CD4-positive, alpha-beta T cell treated with Interleukin-10 for 1 hour (primary cell): ENCODE data around the gene TRAPPC6A.
A peak's percentile ranks its signal among the peaks of the same experiment; 100 is the strongest.

ENCODE experiments used
- DNase-seq: peaks from one replicate; pipeline ENCODE4 v3.0.0-alpha.2; 2020

TRAPPC6A gene

DNA sequence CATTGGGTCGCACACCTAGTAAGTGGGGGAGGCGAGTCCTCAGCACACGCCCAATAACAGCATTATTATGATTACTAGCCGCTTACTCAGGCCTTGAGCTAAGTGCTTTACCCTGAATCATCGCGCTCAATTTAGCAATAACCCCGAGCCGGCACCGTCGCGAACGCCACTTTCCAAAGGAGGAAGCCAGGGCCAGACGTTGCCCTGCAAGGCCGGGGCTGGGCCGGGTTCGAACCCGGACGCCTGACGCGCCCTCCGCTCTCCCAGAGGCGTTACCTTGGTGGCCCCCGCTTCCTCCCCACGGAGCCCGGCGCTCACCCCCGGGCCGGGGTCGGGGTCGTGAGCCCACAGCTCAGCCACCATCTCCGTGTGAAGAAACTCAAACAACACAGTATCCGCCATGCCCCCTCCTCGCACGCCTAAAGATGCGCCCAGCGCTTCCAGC lies at the start of gene TRAPPC6A:
TSS of gene TRAPPC6A (minus strand) at position 421 of the 445 bp plus-strand sequence. CDS start at position 402, 19 bp downstream.
- no peak for DNase-seq

DNA sequence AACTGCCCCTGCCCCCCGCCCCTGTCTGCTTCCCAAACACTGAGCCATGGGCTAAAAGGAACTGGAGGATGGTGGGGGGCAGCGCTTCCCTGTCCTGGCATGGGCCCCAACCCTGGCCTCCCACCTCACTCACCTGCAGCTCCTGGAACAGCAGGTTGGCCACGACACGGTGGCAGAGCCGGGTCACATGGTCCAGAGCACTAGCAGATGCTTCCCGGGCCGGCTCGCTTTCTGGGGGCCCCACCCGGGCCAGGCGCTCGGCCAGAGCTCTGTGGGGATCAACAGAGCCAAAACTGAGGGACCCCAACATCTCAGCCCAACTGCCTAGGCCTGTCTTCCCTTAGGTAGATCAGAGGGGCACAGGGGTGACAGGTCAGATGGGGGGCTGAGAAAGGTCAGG lies 46.6 kb upstream of the TRAPPC6A start:
- DNase-seq, result no peak

- DNase-seq, result no peak
These were observed 45.8 kb upstream of the TRAPPC6A start for GRCh38 chr19:45223879-45224278.

DNA sequence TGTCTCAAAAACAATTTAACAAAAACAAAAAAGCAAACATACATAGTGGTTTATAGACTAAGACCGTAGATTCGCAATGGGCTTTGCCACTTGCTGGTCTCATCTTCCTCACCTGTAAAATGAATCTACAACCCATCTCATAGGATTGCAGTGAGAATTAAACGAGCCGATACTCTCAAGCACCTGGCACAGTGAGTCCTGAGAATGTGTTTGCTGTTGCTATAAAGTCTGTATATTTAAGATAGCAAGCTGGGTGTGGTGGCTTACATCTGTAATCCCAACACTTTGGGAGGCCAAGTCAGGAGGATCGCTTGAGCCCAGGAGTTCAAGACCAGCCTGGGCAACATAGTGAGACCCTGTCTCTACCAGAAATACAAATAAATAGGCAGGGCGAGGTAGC lies 44.7 kb upstream of the TRAPPC6A start:
- DNase-seq, result no peak

- no peak for DNase-seq
These were observed 41.1 kb upstream of the TRAPPC6A start for GRCh38 chr19:45218911-45219743.

DNA sequence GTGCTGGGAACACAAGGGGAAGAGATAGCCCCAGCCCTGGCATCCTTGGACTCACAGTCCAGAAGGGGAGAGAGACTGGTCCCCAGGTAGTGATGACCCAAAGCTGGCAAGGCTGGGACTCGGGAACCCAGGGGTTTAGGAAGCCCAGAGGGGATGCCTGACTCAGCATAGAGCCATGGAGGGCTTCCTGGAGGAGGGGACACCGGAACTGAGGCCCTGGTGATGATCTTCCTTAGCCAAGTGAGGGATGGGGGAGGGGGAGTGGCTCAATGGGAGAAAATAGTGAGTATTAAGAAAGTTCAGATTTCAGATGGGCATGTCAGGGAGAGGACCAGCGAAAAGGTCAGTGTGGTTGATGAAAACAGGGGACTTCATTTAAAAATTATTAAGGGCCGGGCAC lies 40.4 kb upstream of the TRAPPC6A start:
- DNase-seq, result no peak

- no peak for DNase-seq
These were observed 39.9 kb upstream of the TRAPPC6A start for GRCh38 chr19:45217957-45218334.

DNA sequence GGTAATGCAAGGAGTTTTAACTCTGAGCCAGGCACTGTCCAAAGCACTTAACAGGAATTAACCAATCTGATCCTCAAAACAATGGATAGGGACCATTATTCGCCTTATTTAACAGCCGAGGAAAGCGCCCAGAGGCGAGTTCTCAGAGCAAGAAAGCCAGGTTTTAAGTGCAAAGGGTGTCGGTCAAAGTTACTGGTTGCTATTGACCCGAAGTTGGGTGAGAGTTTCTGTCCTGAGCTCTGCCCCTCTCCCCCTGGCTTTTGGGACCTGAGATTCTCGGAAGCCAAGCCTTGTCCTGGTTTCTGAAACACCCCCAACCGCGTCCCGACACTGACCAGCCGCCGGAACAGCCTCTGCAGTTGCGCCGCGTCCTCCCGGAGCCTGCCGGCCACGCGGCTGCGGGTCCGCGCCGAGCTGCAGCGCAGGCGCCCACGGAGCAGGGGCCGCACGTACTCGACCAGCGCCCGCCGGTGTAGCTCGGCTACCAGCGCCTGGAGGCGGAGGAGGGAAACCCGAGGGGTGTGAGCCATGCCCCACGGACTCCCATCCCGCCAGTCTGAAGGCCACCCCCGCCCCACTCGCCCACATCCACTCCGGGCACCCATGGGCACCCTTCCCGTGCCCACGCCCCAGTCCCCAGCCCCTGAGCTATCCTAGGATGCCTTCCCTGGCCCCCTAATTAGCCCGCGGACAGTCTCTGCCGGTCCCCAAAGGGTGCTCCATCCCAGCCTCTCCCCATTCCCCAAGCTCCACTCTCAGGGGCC lies 39.3 kb upstream of the TRAPPC6A start:
- DNase-seq, result no peak

GRCh38 chr19:45216667-45217066 lies 38.6 kb upstream of the TRAPPC6A start:
- no peak for DNase-seq

- DNase-seq, result no peak
These were observed 37.6 kb upstream of the TRAPPC6A start for GRCh38 chr19:45215391-45216191.

GRCh38 chr19:45213031-45213430 lies 35.0 kb upstream of the TRAPPC6A start:
- no peak for DNase-seq

GRCh38 chr19:45211751-45212381 lies 33.8 kb upstream of the TRAPPC6A start:
- no peak for DNase-seq

- DNase-seq, result no peak
These were observed 28.3 kb upstream of the TRAPPC6A start for GRCh38 chr19:45206328-45206727.

DNA sequence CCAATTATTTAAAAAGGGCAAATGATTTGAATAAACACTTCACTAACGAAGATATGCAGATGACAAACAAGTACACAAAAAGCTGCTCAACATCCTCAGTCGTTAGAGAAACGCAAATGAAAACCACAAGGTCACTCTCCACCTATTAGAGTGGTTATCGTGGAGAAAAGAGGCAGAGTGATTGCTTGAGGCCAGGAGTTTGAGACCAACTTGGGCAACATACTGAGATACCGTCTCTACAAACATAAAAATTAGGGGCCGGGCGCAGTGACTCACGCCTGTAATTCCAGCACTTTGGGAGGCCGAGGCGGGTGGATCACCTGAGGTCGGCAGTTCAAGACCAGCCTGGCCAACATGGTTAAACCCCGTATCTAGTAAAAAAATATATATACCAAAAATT lies 27.8 kb upstream of the TRAPPC6A start:
- no peak for DNase-seq

- DNase-seq, result no peak
These were observed 24.6 kb upstream of the TRAPPC6A start for GRCh38 chr19:45202637-45203036.

DNA sequence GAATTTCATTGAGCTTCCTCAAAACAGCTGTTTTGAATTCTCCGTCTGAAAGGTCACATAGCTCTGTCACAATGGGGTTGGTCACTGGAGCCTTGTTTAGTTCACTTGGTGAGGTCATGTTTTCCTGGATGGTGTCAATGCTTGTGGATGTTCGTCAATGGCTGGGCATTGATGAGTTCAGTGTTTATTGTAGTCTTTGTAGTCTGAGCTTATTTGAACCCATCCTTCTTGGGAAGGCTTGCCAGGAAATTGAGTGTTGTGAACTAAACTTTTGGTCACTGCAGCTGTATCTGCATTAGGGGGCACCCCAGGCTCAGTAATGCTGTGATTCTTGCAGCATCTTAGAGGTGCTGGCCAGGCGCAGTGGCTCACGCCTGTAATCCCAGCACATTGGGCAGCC lies 22.5 kb upstream of the TRAPPC6A start:
- DNase-seq, result no peak

GRCh38 chr19:45195764-45196163 lies 17.7 kb upstream of the TRAPPC6A start:
- DNase-seq, result no peak

DNA sequence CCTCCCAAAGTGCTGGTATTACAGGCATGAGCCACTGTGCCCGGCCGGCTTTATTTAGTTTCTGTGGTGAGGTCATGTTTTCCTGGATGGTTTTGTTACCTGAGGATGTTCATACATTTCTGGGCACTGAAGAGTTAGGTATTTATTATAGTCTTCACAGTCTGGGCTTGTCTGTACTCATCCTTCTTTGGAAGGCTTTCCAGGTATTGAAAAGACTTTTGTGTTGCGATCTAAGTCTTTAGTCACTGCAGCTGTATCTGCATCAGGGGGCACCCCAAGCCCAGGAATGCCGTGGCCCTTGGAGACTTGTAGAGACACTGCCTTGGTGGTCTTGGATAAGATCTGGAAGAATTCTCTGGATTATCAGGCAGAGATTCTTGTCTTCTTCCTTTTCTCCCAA lies 13.3 kb upstream of the TRAPPC6A start:
- no peak for DNase-seq

GRCh38 chr19:45189971-45190370 lies 11.9 kb upstream of the TRAPPC6A start:
- no peak for DNase-seq

- peak; percentile 62 for DNase-seq
These were observed 9.5 kb upstream of the TRAPPC6A start for GRCh38 chr19:45187421-45188100.

DNA sequence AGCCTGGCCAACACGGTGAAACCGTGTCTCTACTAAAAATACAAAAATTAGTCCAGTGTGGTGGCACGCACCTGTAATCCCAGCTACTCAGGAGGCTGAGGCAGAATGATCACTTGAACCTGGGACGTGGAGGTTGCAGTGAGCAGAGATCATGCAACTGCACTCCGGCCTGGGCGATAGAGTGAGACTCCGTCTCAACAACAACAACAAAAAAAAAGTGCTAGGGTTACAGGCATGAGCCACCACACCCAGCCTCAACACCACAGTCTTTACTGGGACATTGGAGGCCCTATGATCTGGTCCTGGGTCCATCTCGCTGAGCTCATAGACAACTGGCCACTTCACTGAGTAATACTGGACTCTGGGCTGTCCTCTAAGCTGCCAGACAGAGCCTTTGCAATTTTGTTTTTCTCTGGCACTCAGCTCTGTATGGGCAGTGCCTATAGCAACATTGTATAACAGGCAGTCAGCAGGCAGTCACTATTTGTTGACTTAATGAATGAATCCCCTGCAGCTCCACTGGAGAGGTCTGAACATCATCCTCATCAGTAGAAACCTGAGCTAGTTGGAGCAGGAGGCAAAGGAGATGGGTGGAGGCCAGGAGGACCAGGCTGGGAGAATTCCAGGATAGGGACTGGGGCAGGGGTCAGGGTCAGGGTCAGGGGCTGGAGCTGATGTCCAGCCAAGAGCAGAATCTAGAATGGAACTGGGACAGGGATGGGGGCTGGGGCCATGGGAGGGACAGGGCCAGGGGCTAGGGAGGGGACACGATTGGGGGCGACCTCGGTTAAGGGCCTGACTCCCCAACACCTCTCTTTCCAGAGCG lies 8.7 kb upstream of the TRAPPC6A start:
- no peak for DNase-seq
